HG02798 (cell line): Measurements from ENCODE around the gene ARHGEF11.

ENCODE experiments used
- ATAC-seq: cut with Tn5 transposase; IDR thresholded peaks from one replicate; pipeline ENCODE4 v1.9.1; 2021; ENCODE audit warnings: mild to moderate bottlenecking; ENCODE audit not compliant: unreplicated experiment, poor library complexity

The ARHGEF11 gene

GRCh38 chr1:156959925-156960324 lies 85.6 kb downstream of the ARHGEF11 start:
- ATAC-seq, result no peak

GRCh38 chr1:156959414-156959813 lies 86.1 kb downstream of the ARHGEF11 start:
- ATAC-seq, result no peak

- ATAC-seq, result no peak
Measured at GRCh38 chr1:156958247-156958714, 87.3 kb downstream of the ARHGEF11 start.

GRCh38 chr1:156957634-156958033 lies 87.9 kb downstream of the ARHGEF11 start:
- no peak for ATAC-seq

GRCh38 chr1:156956333-156956732 lies 89.2 kb downstream of the ARHGEF11 start:
- no peak for ATAC-seq

- ATAC-seq, result no peak
Measured at GRCh38 chr1:156953571-156953970, 92.0 kb downstream of the ARHGEF11 start.

GRCh38 chr1:156951371-156951770 lies 94.2 kb downstream of the ARHGEF11 start:
- ATAC-seq, result no peak

- no peak for ATAC-seq
Measured at GRCh38 chr1:156949127-156949526, 96.4 kb downstream of the ARHGEF11 start.

- ATAC-seq, result no peak
Measured at GRCh38 chr1:156948708-156949107, 96.8 kb downstream of the ARHGEF11 start.

- ATAC-seq, result no peak
Measured at GRCh38 chr1:156947818-156948525, 97.6 kb downstream of the ARHGEF11 start.

GRCh38 chr1:156947127-156947526 lies 98.4 kb downstream of the ARHGEF11 start:
- ATAC-seq, result no peak

- ATAC-seq, result no peak
Measured at GRCh38 chr1:156945881-156946661, 99.5 kb downstream of the ARHGEF11 start.

GRCh38 chr1:156944848-156945247 lies 100.7 kb downstream of the ARHGEF11 start:
- no peak for ATAC-seq

GRCh38 chr1:156944268-156944667 lies 101.3 kb downstream of the ARHGEF11 start:
- no peak for ATAC-seq

- no peak for ATAC-seq
Measured at GRCh38 chr1:156943756-156944155, 101.8 kb downstream of the ARHGEF11 start.

GRCh38 chr1:156942576-156942975 lies 103.0 kb downstream of the ARHGEF11 start:
- ATAC-seq, result no peak

- no peak for ATAC-seq
Measured at GRCh38 chr1:156942176-156942575, 103.4 kb downstream of the ARHGEF11 start.

GRCh38 chr1:156941675-156942074 lies 103.9 kb downstream of the ARHGEF11 start:
- no peak for ATAC-seq

- no peak for ATAC-seq
Measured at GRCh38 chr1:156939786-156940334, 105.7 kb downstream of the ARHGEF11 start.

- ATAC-seq, result no peak
Measured at GRCh38 chr1:156938813-156939212, 106.7 kb downstream of the ARHGEF11 start.

- no peak for ATAC-seq
Measured at GRCh38 chr1:156937883-156938282, 107.7 kb downstream of the ARHGEF11 start.
